ENCODE results near the gene SLC33A1. TPM values are rescaled to one million over a fixed set of nuclear protein-coding genes. Genes with fewer than 3 reads are reported as not detected.

The SLC33A1 gene
- total RNA-seq, 1 donor from 2014 or later, result 27.0 TPM

DNA sequence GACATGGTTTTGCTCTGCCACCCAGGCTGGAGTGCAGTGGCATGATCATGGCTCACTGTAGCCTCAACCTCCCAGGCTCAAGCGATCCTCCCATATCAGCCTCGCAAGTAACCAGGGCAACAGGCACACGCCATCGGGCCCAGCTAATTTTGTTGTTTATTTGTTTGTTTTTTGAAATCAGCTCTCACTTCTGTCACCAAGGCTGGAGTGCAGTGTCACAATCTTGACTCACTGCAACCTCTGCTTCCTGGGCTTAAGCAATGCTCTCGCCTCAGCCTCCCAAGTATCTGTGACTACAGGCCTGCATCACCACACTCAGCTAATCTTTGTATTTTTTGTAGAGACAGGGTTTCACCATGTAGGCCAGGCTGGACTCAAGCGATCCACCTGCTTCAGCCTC lies 83.1 kb downstream of the SLC33A1 start:
- no peak for DNase-seq (ENCODE audit: extremely low spot score in 2 of 2)
- no peak overlapping the region for H3K27ac ChIP-seq
- no peak overlapping the region for H3K4me3 ChIP-seq
- no peaks in the 10 kb centered on the region for H3K27me3 ChIP-seq
- H3K9me3 ChIP-seq, result no peaks in the 10 kb centered on the region
- intact Hi-C loops (cut with DNase I), result no loop called here
- no peaks in the 10 kb centered on the region for H3K36me3 ChIP-seq
- no peak for TF ChIP-seq POLR2AphosphoS5 (IDR thresholded peaks at IDR 0.05; ENCODE audit: insufficient read depth in 1 of 2, low read depth in 1 of 2)
- H3K4me1 ChIP-seq, result no peaks in the 10 kb centered on the region

Other genes with a start within 250 kb of the SLC33A1 start
- gene PLCH1, start 109.4 kb downstream of the SLC33A1 start, total RNA-seq, result 0.25 TPM
- gene C3orf33, start 48.1 kb downstream of the SLC33A1 start, total RNA-seq, result 1.7 TPM
- gene GMPS, start 16.2 kb upstream of the SLC33A1 start, total RNA-seq, result 29.2 TPM

Data from vagina (tissue), 2 donors.